GM03348 (cell line): ENCODE results near the gene RNASET2.
"Not testable (repeated sequence)": the region's sequence is repeated elsewhere in the genome, so short reads cannot be mapped to it uniquely, and the experiment has no call there.

ENCODE experiments used
- DNase-seq: peaks from one replicate; pipeline ENCODE4 v3.0.0; 2012; ENCODE audit warnings: low spot score

Gene RNASET2

DNA sequence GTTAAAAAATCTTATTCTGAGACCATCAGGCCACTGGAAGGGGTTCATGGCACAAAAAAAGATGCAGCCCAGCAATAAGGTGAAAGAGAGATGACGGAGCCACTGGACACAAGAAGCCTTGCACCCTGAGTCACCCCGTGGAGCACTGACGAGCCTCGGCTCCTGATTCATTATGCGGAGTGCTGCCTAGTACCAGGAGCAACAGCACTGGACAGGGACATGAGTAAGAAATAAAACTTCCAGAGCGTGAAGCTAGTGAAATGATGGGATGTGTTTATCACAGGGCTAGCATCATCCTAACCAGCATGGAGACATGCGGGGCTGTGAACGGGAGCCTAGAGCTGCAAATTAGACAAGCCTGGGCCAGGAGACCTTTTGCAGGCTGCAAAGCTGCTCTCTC, 53.3 kb downstream of the RNASET2 start:
- DNase-seq = no peak

DNA sequence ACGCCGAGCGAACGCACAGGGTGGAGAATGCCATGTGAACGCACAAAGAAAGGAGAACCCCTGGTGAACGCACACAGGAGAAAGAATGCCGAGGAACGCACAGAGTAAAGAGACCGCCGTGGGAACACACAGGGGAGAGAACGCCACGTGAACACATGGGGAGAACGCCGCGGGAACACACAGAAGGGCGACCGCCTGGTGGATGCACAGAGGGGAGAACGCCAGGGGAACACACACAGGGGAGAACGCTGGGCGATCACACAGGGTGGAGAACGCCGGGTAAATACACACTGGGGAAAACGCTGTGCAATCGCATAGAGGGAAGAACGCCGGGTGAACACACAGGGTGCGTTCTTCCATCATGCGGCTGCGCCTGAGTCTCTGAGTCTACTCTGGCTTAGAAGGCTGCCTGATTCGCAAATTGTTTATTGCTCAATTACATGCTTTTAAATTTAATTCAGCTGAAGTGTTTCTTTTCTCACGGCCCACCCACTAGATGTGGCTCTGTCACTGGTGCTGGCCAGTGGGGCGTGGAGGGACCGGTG, 54.1 kb downstream of the RNASET2 start:
- no peak for DNase-seq

DNA sequence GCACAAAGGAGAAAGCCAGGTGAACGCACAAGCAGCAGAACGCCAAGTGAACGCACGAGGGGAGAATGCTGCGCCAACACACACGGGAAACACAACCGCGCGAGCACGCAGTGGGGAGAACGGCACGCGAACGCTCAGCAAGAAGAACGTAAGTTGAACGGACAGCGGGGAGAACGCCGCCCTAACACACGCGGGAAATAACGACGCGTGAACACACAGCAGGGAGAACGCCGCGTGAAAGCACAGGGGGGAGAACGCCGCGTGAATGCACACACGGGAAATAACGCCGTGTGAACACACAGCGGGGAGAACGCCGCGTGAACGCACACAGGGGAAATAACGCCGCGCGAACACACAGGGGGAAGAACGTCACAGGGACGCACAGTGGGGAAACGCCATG, 54.7 kb downstream of the RNASET2 start:
- no peak for DNase-seq

DNA sequence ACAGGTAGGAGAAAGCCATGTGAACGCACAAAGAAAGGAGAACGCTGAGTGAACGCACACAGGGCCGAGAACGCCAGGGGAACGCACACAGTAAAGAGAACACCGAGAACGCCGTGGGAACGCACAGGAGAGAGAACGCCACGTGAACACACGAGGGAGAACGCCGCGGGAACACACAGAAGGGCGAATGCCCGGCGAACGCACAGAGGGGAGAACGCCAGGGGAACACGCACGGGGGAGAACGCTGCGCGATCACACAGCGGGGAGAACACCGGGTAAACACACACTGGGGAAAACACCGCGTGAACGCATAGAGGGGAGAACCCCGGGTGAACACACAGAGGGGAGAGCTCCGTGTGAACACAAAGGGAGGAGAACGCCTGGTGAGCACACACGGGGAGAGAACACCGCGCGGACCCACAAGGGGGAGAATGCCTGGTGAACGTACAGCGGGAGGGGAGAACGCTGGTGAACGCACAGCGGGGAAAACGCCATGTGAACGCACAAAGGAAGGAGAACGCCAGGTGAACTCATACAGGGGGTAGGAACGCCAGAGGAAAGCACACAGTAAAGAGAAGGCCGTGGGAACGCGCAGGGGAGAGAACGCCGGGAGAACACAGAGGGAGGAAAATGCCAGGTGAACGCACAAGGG, 55.3 kb downstream of the RNASET2 start:
- no peak for DNase-seq

DNA sequence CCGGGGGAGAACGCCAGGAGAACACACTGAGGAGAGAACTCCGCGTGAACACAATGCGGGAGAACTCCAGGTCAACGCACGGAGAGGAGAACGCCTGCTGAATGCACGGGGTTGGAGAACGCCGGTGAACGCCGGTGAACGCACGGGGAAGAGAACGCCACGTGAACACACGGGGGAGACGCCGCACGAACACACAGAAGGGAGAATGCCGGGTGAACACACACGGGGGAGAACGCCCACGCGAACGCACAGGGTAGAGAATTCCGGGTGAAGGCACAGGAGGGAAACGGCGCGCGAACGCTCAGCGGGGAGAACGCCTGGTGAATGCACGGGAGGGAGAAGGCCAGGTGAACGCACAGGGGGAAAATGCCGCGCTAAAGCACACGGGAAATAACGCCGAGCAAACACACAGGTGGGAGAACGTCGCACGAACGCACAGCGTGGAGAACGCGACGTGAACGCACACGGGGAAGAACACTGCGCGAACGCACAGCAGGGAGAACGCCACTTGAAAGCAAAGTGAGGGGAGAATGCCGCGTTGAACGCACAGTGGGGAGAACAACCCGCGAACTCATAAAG, 56.1 kb downstream of the RNASET2 start:
- no peak for DNase-seq

DNA sequence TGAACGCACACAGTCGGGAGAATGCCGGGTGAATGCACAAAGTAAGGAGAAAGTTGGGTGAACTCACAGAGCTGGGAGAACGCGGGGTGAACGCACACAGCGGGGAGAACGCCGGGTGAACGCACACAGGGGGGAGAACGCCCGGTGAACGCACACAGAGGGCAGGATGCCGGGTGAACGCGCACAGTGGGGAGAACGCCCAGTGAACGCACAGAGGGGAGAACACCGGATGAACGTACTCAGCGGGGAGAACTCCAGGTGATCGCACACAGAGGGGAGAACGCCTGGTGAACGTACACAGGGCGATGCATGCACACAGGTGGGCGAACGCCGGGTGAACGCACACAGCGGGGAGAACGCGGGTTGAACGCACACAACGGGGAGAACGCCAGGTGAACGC, 57.4 kb downstream of the RNASET2 start:
- DNase-seq = no peak

DNA sequence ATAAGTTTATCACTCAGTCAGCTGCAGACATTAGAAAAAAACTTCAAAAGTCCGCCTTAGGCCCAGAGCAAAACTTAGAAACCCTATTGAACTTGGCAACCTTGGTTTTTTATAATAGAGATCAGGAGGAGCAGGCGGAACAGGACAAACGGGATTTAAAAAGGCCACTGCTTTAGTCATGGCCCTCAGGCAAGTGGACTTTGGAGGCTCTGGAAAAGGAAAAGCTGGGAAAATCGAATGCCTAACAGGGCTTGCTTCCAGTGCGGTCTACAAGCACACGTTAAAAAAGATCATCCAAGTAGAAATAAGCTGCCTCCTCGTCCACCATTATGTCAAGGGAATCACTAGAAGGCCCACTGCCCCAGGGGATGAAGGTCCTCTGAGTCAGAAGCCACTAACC, 61.7 kb downstream of the RNASET2 start:
- not testable (repeated sequence) for DNase-seq

DNA sequence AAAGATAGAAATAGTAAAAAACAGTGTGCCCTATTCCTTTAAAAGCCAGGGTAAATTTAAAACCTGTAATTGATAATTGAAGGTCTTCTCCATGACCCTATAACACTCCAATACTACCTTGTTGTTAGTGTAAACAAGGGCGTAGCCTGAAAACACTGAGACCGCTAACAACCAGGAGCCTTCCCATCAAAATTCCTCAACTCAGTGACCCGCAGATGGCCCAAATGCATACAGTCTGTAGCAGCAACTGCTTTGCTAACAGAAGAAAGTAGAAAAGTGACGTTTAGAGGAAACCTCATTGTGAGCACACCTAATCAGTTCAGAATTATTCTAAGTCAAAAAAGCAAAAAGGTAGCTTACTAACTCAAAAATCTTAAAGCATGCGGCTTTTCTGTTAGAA, 63.9 kb downstream of the RNASET2 start:
- DNase-seq = not testable (repeated sequence)

DNA sequence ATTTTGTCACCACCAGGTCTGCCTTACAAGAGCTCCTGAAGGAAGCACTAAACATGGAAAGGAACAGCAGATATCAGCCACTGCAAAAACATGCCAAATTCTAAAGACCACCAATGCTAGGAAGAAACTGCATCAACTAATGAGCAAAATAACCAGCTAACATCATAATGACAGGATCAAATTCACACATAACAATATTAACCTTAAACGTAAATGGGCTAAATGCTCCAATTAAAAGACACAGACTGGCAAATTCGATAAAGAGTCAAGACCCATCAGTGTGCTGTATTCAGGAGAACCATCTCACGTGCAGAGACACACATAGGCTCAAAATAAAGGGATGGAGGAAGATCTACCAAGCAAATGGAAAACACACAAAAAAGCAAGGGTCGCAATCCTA, 69.6 kb downstream of the RNASET2 start:
- DNase-seq = not testable (repeated sequence)

DNA sequence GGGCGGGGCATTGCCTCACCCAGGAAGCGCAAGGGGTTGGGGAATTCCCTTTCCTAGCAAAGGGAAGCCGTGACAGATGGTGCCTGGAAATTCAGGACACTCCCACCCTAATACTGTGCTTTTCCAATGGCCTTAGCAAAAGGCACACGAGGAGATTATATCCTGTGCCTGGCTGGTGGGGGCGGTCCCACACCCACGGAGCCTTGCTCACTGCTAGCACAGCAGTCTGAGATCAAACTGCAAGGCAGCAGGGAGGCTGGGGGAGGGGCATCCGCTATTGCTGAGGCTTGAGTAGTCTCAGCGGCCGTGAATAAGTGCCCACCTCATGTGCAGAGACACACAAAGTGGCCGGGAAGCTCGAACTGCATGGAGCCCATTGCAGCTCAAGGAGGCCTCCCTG, 71.4 kb downstream of the RNASET2 start:
- not testable (repeated sequence) for DNase-seq

DNA sequence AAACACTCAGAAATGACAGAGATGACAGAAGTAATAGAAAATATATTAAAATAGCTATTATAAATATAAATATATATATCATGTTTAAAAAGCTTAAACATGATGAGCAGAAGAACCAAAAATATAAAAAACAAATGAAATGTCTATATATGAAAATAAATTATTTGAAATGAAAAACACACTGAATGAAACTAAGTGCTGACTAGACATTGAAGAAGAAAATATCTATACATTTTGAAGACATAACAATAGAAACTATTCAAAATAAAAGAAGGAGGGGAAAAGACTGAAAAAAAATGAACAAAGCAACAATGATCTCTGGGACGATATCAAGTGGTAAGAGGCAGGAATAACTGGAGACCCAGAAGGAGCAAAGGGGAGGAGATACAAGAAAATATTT, 76.8 kb downstream of the RNASET2 start:
- no peak for DNase-seq
